ENCODE results near the gene NYAP2. TPM values are rescaled to one million over a fixed set of nuclear protein-coding genes. Genes with fewer than 3 reads are reported as not detected.

NYAP2 gene
- total and polyA plus RNA-seq, 2 of the 4 experiments (the other 2 are of a cell fraction): not detected

DNA sequence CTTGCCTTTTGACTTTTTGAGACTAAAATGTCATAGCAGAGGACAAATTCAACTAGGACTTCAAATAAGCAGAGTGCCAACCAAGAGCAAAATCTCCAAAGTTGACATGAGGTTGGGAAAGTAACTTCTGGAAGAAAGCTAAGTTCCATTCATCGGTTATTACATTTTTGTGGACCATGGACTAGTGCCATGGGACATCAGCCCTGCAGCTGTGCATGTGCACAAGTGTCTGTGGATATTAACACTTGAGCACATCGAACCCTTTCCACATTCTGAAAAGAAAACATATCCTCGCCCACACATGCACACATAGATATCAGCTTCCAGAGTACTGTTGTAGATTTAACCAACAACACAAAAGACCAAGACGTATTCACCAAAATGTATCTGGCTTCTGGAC lies 262.6 kb downstream of the NYAP2 start:
- Histone ChIP-seq H3K4me3 (ENCODE audit: insufficient read depth, low read depth, low read length) (no peak overlapping the region), H3K9ac (ENCODE audit: low read depth, low read length) (no peak overlapping the region), H3K9me3 (ENCODE audit: control insufficient read depth, insufficient read depth, low read length) (no peaks in the 10 kb centered on the region), H3K27ac (ENCODE audit: insufficient read depth, low read length) (no peak overlapping the region), H2AFZ (replicated peaks; ENCODE audit: low read length, poor library complexity) (no peak overlapping the region), H2BK15ac (ENCODE audit: low read depth, low read length) (no peak overlapping the region), H3K56ac (ENCODE audit: extremely low read depth, insufficient read depth, low read length) (no peak overlapping the region), H4K5ac (ENCODE audit: low read depth, low read length) (no peak overlapping the region), H3K18ac (ENCODE audit: low read depth, low read length) (no peak overlapping the region), H2AK5ac (ENCODE audit: low read depth, low read length) (no peak overlapping the region), H2BK5ac (ENCODE audit: low read depth, low read length, poor library complexity, severe bottlenecking) (no peak overlapping the region), H3K9me1 (ENCODE audit: insufficient read depth, low read length) (no peaks in the 10 kb centered on the region), H2BK120ac (ENCODE audit: low read depth, low read length) (no peak overlapping the region), H3K4me1 (ENCODE audit: control insufficient read depth, insufficient read depth, low read length) (no peaks in the 10 kb centered on the region), H3K14ac (replicated peaks; ENCODE audit: low read depth, low read length) (no peak overlapping the region), H2AK9ac (replicated peaks; ENCODE audit: low read depth, low read length, poor library complexity) (no peak overlapping the region), H3K4me2 (ENCODE audit: low read depth, low read length) (no peak overlapping the region), H3K4ac (ENCODE audit: low read depth, low read length) (no peak overlapping the region), H4K8ac (ENCODE audit: low read depth in 2 of 2, low read length in 2 of 2) (no peak overlapping the region), H3K23ac (ENCODE audit: low read depth, low read length) (no peak overlapping the region), H3K36me3 (ENCODE audit: control insufficient read depth, insufficient read depth, low read length) (no peaks in the 10 kb centered on the region), H3K79me1 (ENCODE audit: low read depth in 1 of 2, low read length in 2 of 2) (no peaks in the 10 kb centered on the region), H2BK20ac (ENCODE audit: low read depth, low read length) (no peak overlapping the region), H3K27me3 (ENCODE audit: control insufficient read depth, insufficient read depth, low read length) (no peaks in the 10 kb centered on the region; the same call in 1 of the 2 replicates), H4K20me1 (ENCODE audit: insufficient read depth, low read length) (no peaks in the 10 kb centered on the region), H4K91ac (ENCODE audit: insufficient read depth, low read depth, low read length) (no peak overlapping the region)
- ChIA-PET POLR2A (ENCODE audit: unreplicated experiment) (no interaction called here), CTCF (interaction anchor here (1.3 kb wide), 1 partner anchor 538 kb away, joined by 3 read pairs; no protein-coding TSS in a partner anchor)
- TF ChIP-seq MAZ (IDR thresholded peaks at IDR 0.05; ENCODE audit: borderline replicate concordance, low read depth, low read length) (no peak), RAD21 (IDR thresholded peaks at IDR 0.05; ENCODE audit: low read length) (no peak), CHD1 (IDR thresholded peaks at IDR 0.05; ENCODE audit: low read depth, low read length) (no peak), MXI1 (IDR thresholded peaks at IDR 0.05; ENCODE audit: borderline replicate concordance, low read depth, low read length) (no peak), RFX5 (IDR thresholded peaks at IDR 0.05; ENCODE audit: low read depth, low read length) (no peak), SMC3 (IDR thresholded peaks at IDR 0.05; ENCODE audit: low read depth, low read length) (no peak), CEBPB (IDR thresholded peaks at IDR 0.05; ENCODE audit: low read depth, low read length) (no peak)
- TF ChIP-seq, protein P1, sequence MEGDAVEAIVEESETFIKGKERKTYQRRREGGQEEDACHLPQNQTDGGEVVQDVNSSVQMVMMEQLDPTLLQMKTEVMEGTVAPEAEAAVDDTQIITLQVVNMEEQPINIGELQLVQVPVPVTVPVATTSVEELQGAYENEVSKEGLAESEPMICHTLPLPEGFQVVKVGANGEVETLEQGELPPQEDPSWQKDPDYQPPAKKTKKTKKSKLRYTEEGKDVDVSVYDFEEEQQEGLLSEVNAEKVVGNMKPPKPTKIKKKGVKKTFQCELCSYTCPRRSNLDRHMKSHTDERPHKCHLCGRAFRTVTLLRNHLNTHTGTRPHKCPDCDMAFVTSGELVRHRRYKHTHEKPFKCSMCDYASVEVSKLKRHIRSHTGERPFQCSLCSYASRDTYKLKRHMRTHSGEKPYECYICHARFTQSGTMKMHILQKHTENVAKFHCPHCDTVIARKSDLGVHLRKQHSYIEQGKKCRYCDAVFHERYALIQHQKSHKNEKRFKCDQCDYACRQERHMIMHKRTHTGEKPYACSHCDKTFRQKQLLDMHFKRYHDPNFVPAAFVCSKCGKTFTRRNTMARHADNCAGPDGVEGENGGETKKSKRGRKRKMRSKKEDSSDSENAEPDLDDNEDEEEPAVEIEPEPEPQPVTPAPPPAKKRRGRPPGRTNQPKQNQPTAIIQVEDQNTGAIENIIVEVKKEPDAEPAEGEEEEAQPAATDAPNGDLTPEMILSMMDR (conservative IDR thresholded peaks at IDR 0.05; ENCODE audit: low read depth, low read length): no peak
- DNase-seq: no peak
- intact Hi-C loops (cut with micrococcal nuclease): loop anchor here (5.0 kb wide), 3 partner anchors 775 to 880 kb away; no protein-coding TSS in a partner anchor
- dilution Hi-C loops (cut with HindIII; ENCODE audit: low sequenced_read_pairs, unreplicated experiment): no loop called here
- 67% methylated on average over 2 of the region's 4 CpGs; no CpG with 5 or more reads in 1 of the 2 experiments for WGBS, 2 experiments (ENCODE audit: extremely low coverage in 2 of 2, insufficient read length in 1 of 2)
- no TSS peak for BruUV-seq (replicated peaks)
- ATAC-seq (ENCODE audit: low read depth): no peak
- in situ Hi-C loops (cut with MboI; ENCODE audit: low sequenced_read_pairs): loop anchor here (10.0 to 25.0 kb wide), 4 partner anchors 650 to 1443 kb away; no protein-coding TSS in a partner anchor
